HG02885 (cell line): Measurements from ENCODE around the gene OR4Q2.
"Not testable (repeated sequence)": the region's sequence is repeated elsewhere in the genome, so short reads cannot be mapped to it uniquely, and the experiment has no call there.

Experiments used
- ATAC-seq: cut with Tn5 transposase; IDR thresholded peaks from one replicate; pipeline ENCODE4 v1.9.1; 2021; ENCODE audit warnings: mild to moderate bottlenecking; ENCODE audit not compliant: unreplicated experiment, poor library complexity

The OR4Q2 gene

GRCh38 chr14:20001863-20002262 lies at the start of gene OR4Q2:
Gene OR4Q2, plus strand, starts transcription at chr14:20002163.
- ATAC-seq, result no peak

GRCh38 chr14:19969735-19970134 lies 32.2 kb upstream of the OR4Q2 start:
- ATAC-seq, result not testable (repeated sequence)

- no peak for ATAC-seq
These were observed 27.1 kb upstream of the OR4Q2 start for GRCh38 chr14:19974844-19975243.

- ATAC-seq, result no peak
These were observed 26.7 kb upstream of the OR4Q2 start, which contains the start of gene OR4K15 for GRCh38 chr14:19975291-19975690. Gene OR4K15, plus strand, starts transcription at chr14:19975591. Its CDS starts 0 bp downstream, at chr14:19975591.

GRCh38 chr14:19993438-19993837 lies 8.5 kb upstream of the OR4Q2 start:
- no peak for ATAC-seq

- no peak for ATAC-seq
These were observed 356 bp downstream of the OR4Q2 start for GRCh38 chr14:20002319-20002718.

GRCh38 chr14:20008156-20008555 lies 6.2 kb downstream of the OR4Q2 start:
- no peak for ATAC-seq

- no peak for ATAC-seq
These were observed 17.4 kb downstream of the OR4Q2 start, which contains the start of gene OR4K14 for GRCh38 chr14:20019257-20019865. Gene OR4K14, minus strand, starts transcription at chr14:20019307. Its CDS starts 4,114 bp downstream, at chr14:20015193.

- no peak for ATAC-seq
These were observed 29.1 kb downstream of the OR4Q2 start for GRCh38 chr14:20031058-20031457.

GRCh38 chr14:20035449-20035848 lies 33.5 kb downstream of the OR4Q2 start:
- ATAC-seq, result no peak

GRCh38 chr14:20035938-20036337 lies 34.0 kb downstream of the OR4Q2 start, which contains the start of gene OR4K13:
Gene OR4K13, minus strand, starts transcription at chr14:20036038. Its CDS starts 1,280 bp downstream, at chr14:20034758.
- ATAC-seq, result no peak

GRCh38 chr14:20044243-20044642 lies 42.3 kb downstream of the OR4Q2 start:
- ATAC-seq, result no peak

GRCh38 chr14:20048202-20048601 lies 46.2 kb downstream of the OR4Q2 start:
- ATAC-seq, result no peak
